Activated naive CD4-positive, alpha-beta T cell treated with anti-CD3 and anti-CD28 coated beads, Interleukin-2, amount 50 U/mL, for 24 hours (primary cell): ENCODE measurements around the gene CCDC57.
"Not testable (repeated sequence)": the region's sequence is repeated elsewhere in the genome, so short reads cannot be mapped to it uniquely, and the experiment has no call there.

Experiments used
- H3K27ac Mint-ChIP-seq: one replicate; pipeline ENCODE4 v1.8.0; 2021; ENCODE audit warnings: mild to moderate bottlenecking, mixed read lengths
- H3K27me3 Mint-ChIP-seq: one replicate; pipeline ENCODE4 v1.8.0; 2021; ENCODE audit warnings: mixed read lengths
- H3K36me3 Mint-ChIP-seq: one replicate; pipeline ENCODE4 v1.8.0; 2021; ENCODE audit warnings: mixed read lengths
- H3K4me1 Mint-ChIP-seq: one replicate; pipeline ENCODE4 v1.8.0; 2021; ENCODE audit warnings: mixed read lengths
- H3K4me3 Mint-ChIP-seq: one replicate; pipeline ENCODE4 v1.8.0; 2021; ENCODE audit warnings: mild to moderate bottlenecking, mixed read lengths
- H3K9me3 Mint-ChIP-seq: one replicate; pipeline ENCODE4 v1.8.0; 2021; ENCODE audit warnings: mixed read lengths

The CCDC57 gene

DNA sequence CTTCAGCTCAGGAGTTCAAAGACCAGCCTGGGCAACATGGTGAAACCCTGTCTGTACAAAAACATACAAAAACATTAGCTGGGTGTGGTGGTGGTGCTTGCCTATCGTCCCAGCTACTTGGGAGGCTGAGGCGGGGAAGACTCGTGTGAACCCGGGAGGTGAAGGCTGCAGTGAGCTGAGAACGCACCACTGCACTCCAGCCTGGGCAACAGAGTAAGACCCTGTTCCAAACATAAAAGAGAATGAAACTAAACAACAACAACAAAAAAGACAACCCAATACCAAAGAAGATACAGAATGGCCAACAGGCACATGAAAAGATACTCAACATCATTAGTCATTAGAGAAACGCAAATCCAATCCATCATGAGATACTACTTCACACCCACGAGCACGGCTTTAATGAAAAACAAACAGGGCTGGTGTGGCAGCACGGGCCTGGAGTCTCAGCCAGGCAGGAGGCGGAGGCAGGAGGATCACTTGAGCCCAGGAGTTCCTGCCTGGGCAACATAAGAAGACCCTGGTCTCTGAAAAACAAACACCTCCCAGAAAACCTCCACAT, 8.8 kb upstream of the CCDC57 start:
- Mint-ChIP-seq H3K27ac (peak overlapping the region; percentile 66), H3K27me3 (no peaks in the 10 kb centered on the region), H3K4me3 (no peak overlapping the region)

DNA sequence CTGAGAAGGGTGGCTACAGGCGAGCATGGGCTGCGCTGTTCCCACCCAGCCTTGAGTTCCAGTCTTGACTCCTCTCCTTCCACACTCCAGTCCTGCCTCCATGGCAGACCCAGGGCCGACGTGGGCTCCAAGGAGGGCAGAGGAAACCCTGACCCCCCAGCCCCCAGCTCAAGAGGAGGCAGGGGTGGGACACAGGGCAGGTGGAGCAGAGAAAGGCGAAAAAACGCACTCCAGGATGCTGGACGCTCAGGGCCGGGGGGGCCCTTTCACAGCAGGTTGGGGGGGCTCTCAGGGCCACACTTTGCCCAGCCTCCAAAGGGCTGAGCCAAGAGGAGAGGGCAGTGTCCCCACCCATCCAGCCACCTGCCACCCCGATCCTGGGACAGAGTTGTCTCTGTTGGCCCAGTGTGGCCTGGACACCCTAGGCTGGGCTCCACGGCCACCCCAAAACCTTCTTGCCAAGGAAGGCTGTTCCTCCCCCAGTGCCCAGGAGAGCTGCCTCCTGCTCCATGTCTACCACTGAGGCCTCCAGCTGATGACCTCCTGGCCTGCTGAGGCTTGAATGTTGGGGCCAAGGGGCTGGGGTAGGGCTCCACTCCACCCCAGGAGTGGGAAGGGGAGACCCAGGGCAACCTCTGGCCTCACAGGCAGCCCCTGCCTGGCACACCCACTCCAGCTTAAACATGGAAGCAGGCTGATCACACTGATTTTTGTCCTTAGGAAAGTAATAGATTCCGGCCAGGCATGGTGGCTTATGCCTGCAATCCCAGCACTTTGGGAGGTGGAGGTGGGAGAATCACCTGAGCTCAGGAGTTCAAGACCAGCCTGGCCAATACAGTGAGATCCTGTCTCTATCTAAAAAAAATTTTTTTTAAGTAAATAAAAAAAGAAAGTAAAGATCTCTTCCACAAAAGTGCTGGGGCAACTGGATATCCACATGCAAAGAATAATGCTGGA, 7.4 kb upstream of the CCDC57 start:
- H3K4me1 Mint-ChIP-seq = peaks cover 11% of the 10 kb centered on the region
- no peaks in the 10 kb centered on the region for H3K27me3 Mint-ChIP-seq
- H3K4me3 Mint-ChIP-seq = no peak overlapping the region
- no peaks in the 10 kb centered on the region for H3K36me3 Mint-ChIP-seq
- no peaks in the 10 kb centered on the region for H3K9me3 Mint-ChIP-seq
- no peak overlapping the region for H3K27ac Mint-ChIP-seq

More for the DNA sequence above, 8.8 kb upstream of the CCDC57 start:
- Mint-ChIP-seq H3K4me1 (peaks cover 2% of the 10 kb centered on the region), H3K9me3 (no peaks in the 10 kb centered on the region), H3K36me3 (no peaks in the 10 kb centered on the region)

DNA sequence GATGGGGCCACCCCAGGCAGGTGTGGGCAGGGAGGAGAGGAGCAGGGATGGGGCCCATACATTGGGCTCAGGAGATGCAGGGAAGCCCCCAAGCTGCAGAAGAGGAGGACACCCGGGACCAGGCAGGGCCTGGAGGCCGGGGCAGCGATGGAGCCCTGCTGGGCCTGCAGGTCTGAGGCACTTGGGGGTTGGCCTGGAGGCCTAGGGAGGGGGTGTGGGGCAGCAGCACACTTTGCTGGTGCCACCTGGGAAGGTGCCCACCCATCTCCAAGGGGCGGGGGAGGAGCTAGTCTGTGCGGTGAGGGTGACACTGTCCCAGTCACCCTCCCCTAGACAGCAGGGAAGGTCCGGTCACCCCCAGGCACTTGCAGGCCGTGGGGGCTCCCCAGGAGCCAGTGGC, 6.4 kb upstream of the CCDC57 start:
- Mint-ChIP-seq H3K36me3 (no peaks in the 10 kb centered on the region), H3K27me3 (no peaks in the 10 kb centered on the region), H3K4me3 (no peak overlapping the region), H3K4me1 (peaks cover 17% of the 10 kb centered on the region), H3K27ac (no peak overlapping the region), H3K9me3 (no peaks in the 10 kb centered on the region)

DNA sequence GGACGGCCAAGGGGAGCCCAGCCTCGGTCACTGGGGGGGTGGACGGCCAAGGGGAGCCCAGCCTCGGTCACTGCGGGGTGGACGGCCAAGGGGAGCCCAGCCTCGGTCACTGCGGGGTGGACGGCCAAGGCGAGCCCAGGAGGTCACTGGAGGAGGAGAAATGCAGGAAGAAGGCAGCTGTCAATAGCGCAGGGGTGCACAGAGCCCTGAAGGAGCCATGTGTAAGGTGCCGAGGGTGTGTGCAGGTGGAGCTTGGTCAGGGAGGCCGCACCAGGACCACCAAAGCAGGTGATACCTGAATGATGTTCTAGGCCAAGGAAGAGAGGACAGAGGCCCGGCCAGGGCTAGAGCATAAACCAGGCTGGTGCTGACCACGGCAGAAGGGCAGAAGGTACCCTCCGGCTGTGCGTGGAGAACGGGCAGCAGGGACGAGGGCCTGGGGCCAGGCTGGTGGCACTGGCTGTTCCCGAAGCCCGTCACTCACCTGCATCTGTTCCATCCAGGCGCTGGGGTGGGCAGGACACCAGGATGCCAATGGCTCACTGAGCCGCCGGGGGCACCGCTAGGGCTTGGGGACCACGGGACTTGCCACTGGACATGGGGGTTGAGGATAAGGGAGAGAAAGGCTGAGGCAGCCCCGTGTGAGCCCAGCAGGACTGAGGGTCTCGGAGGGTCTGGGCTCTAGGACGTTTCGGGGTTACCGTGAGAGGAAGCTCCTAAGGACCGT, 5.9 kb upstream of the CCDC57 start:
- Mint-ChIP-seq H3K27me3 (no peaks in the 10 kb centered on the region), H3K36me3 (no peaks in the 10 kb centered on the region), H3K27ac (no peak overlapping the region), H3K9me3 (no peaks in the 10 kb centered on the region), H3K4me1 (peaks cover 21% of the 10 kb centered on the region), H3K4me3 (no peak overlapping the region)

DNA sequence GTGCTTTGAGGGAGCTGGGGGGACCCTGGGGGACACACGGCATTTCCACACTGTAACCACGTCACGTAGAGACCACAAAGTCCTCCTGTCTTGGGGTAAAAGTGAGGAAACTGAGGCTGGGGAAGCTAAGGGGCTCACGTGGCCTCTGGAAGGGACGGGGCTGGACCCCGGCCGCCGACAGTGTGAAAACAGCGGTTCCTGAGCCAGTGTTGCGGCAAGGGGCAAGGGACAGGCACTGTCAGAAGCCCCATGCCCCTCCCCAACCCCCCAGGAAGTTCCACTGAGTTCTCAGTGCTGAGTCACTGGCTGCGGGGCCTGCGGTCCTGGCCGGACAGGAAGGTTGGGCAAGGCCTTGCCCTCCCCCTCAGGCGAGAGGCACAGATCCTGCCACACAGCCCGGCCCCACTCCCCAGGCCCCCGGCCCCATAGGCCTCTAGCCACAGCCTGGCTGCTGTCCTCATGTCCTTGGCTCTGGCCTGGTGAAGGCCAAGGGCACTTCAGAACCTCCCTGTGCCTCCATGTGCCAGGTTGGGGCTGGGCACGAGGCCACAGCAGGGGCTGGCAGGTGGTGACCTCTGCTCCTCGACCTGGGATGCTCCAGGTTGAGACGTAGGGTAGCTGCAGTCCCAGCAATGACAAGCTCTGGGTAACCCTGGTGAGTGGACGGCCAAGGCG, 5.0 kb upstream of the CCDC57 start:
- Mint-ChIP-seq H3K4me3 (no peak overlapping the region), H3K4me1 (peaks cover 23% of the 10 kb centered on the region), H3K36me3 (no peaks in the 10 kb centered on the region), H3K9me3 (no peaks in the 10 kb centered on the region), H3K27ac (no peak overlapping the region), H3K27me3 (no peaks in the 10 kb centered on the region)

DNA sequence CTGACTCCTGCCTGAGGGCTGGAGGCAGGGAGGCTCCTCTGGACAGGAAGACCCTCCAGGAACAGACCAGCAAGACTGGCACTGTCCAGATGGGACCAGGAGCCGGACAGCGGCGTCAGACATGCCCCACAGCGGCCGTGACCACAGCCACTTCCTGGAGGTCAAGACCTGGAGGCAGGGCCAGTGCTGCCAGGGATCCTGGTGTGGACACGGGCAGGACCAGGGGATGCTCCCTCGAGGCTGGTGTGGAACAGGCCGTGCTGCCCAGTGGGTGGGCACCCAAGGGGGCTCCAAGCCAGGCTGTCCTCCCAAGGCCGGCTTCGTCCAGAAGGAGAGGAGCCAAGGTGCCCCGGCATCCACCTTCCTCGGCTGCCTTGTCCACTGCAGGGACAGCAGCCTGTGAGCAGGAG, 4.5 kb upstream of the CCDC57 start:
- H3K27ac Mint-ChIP-seq = no peak overlapping the region
- H3K9me3 Mint-ChIP-seq = no peaks in the 10 kb centered on the region
- H3K36me3 Mint-ChIP-seq = no peaks in the 10 kb centered on the region
- peaks cover 23% of the 10 kb centered on the region for H3K4me1 Mint-ChIP-seq
- H3K4me3 Mint-ChIP-seq = no peak overlapping the region
- no peaks in the 10 kb centered on the region for H3K27me3 Mint-ChIP-seq

DNA sequence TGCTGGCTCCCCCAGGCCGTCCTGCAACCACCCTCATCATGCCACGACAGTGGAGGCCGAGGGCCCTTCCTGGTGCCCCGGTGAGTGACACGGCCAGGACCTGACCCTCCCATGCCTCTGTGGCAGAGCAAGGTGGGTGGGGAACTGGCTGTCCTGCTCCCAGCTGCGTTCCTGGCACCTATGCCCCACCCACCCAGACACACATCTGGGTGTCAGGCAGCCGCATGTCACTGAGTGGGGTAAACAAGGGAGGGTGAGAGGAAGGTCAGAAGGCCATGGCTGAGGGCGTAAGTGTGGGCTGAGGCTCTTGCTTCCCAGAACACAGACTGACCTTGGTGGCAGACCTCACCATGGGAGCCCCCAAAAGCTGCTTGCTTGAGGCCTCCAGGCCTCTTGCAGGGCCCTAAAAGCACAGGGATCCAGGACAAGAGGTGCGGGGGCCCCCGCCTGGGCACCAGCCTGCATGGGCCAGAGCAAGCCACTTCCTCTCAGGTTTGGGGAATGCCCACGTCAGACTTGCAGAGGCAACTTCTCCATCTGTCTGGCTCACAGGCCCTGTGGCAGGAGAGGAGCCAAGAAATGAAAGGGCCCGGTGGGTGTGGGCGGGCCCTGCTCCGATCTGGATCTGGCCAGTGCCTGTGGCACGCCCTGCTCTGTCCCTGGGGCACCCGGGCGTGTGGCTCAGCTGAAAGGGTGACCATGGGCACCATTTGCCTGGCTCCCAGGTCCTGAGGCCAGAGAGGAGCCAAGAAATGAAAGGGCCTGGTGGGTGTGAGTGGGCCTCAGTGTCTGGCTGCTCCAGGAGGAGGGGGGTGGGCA, 3.9 kb upstream of the CCDC57 start:
- peak overlapping the region; percentile 72 for H3K27ac Mint-ChIP-seq
- H3K27me3 Mint-ChIP-seq = no peaks in the 10 kb centered on the region
- H3K36me3 Mint-ChIP-seq = no peaks in the 10 kb centered on the region
- H3K9me3 Mint-ChIP-seq = no peaks in the 10 kb centered on the region
- no peak overlapping the region for H3K4me3 Mint-ChIP-seq
- H3K4me1 Mint-ChIP-seq = peaks cover 29% of the 10 kb centered on the region

DNA sequence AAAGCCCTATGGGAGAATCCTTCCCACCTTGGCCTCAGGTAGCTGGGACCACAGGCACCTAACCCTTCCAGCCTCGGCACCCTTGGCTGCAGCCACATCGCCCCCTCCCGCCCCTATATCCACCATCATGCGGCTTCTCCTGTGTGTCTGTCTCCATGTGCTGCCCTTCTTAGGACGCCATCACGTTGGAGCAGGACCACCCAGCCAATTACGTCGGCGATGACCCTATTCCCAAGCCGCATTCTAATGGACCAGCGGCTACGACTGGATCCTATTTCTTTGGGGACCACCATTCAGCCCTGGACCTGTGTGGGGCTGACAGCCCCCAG, 3.3 kb upstream of the CCDC57 start:
- Mint-ChIP-seq H3K27ac (peak overlapping the region; percentile 72), H3K27me3 (no peaks in the 10 kb centered on the region), H3K36me3 (no peaks in the 10 kb centered on the region), H3K4me3 (no peak overlapping the region), H3K4me1 (peaks cover 31% of the 10 kb centered on the region), H3K9me3 (no peaks in the 10 kb centered on the region)

DNA sequence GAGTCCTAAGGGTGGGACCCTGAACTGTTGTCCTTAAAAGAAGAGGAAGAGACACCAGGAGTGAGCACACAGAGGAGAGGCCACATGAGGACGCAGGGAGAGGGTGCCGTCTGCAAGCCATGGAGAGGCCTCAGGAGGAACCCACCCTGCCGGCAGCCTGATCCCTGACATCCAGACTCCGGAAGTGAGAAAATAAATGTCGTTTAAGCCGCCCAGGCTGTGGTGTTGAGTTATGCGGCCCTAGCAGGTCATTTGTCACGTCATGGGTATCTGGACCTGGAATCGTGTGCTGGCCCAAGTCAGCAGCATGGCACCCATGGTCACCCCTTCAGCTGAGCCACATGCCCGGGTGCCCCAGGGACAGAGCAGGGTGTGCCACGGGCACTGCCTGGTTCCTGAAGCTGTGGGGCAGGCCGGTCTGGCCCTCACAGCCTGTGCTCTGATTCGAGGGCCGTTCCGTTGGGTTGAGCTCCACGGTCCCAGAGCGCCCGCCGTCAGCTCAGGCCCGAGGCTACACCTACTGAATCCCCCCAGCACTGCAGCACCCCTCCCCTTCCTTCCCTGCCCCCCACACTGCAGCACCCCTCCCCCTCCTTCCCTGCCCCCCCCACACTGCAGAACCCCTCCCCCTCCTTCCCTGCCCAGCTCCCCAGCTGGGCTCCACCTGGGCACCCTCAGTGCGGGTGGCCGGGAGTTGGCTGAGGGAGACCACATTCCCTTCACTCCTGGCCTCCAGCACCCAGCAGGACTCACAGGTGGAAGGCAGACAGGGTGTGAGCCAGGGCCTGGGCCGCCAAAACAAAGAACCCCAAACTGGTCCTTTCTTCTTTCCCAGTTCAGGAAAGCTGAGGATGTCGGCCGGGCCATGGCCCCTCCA, 2.7 kb upstream of the CCDC57 start:
- H3K4me3 Mint-ChIP-seq = no peak overlapping the region
- no peaks in the 10 kb centered on the region for H3K36me3 Mint-ChIP-seq
- no peaks in the 10 kb centered on the region for H3K27me3 Mint-ChIP-seq
- H3K9me3 Mint-ChIP-seq = no peaks in the 10 kb centered on the region
- H3K4me1 Mint-ChIP-seq = peaks cover 31% of the 10 kb centered on the region
- peak overlapping the region; percentile 72 for H3K27ac Mint-ChIP-seq

DNA sequence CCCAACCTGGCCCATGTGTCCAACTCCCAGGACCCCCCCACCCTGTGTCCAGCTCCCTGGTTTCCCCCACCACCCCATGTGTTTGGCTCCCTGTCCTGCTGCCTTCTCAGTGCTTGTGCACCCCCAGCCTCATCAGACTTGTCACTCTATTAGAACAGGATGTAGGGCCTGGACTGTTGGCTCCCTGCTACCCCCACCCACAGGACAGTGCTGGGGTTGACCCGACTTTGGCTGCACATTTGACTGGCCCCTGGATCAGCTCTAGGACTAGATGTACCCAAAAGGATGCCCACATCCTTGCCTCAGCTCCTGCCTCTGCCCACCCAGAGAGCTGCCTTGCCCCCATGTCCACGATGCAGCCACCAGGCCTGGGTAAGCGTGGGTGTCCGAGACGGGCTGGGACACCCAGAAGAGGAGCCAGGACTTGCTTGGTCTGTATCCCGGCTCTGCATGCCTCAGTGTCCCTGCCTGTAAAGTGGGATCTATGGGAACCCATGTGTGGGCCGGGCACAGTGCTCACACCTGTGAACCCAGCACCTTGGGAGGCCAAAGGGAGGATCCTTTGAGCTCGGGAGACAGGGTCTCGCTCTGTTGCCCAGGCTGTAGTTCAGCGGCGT, 1.5 kb upstream of the CCDC57 start:
- Mint-ChIP-seq H3K36me3 (no peaks in the 10 kb centered on the region), H3K4me1 (peaks cover 37% of the 10 kb centered on the region), H3K27ac (no peak overlapping the region)

DNA sequence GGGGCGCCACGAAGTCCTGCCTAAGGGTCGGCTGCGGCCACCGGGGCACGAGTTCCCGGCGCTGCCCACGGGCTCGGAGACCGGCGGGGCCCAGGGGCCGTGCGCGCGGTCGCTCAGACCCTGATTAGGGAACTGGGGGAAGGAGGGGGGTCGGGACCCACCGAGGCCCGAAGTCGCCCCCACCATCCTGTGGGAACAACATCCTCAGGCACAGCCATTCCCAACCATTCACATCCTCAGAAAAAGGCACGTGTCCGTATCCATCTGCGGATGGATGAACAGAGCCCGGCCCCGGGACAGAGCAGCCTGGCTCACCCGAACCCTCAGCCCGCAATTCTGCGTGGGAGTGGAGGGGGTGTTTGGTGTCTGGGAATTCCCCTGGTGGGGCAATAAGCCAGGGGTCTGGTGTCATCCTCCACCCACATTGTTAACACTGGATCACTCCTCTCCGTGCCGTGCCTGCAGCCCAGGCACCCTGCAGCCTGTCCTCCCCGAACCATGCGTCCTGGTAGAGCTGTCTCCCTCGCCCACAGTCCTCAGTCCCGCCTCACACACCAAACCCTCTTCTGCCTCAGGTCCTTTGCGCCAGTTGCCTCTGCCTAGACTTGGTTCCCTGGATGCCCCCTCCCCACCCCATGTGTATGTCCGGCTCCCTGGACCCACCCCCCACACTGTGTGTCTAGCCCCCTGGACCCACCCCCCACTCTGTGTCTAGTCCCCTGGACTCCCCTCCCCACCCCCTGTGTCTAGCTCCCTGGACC, 789 bp upstream of the CCDC57 start:
- Mint-ChIP-seq H3K36me3 (no peaks in the 10 kb centered on the region), H3K27me3 (no peaks in the 10 kb centered on the region), H3K4me1 (peaks cover 42% of the 10 kb centered on the region), H3K27ac (peak overlapping the region; percentile 95), H3K9me3 (no peaks in the 10 kb centered on the region), H3K4me3 (peak overlapping the region; percentile 81)

More for the DNA sequence above, 1.5 kb upstream of the CCDC57 start:
- no peaks in the 10 kb centered on the region for H3K27me3 Mint-ChIP-seq
- no peaks in the 10 kb centered on the region for H3K9me3 Mint-ChIP-seq
- H3K4me3 Mint-ChIP-seq = peak overlapping the region; percentile 27

DNA sequence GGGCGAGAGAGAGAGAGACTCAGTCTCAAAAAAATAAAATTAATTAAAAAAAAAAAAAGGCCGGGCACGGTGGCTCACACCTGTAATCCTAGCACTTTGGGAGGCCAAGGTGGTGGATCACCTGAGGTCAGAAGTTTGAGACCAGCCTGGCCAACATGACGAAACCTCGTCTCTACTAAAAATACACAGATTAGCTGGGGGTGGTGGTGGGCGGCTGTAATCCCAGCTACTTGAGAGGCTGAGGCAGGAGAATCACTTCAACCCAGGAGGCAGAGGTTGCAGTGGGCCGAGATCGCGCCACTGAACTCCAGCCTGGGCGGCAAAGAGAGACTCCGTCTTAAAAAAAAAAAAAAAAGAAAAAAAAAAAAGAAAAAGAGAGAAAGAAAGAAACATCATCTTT, 2.0 kb downstream of the CCDC57 start:
- H3K36me3 Mint-ChIP-seq, H3K9me3 Mint-ChIP-seq, H3K27me3 Mint-ChIP-seq, H3K4me3 Mint-ChIP-seq, H3K27ac Mint-ChIP-seq: not testable (repeated sequence)
- peaks cover 51% of the 10 kb centered on the region for H3K4me1 Mint-ChIP-seq

DNA sequence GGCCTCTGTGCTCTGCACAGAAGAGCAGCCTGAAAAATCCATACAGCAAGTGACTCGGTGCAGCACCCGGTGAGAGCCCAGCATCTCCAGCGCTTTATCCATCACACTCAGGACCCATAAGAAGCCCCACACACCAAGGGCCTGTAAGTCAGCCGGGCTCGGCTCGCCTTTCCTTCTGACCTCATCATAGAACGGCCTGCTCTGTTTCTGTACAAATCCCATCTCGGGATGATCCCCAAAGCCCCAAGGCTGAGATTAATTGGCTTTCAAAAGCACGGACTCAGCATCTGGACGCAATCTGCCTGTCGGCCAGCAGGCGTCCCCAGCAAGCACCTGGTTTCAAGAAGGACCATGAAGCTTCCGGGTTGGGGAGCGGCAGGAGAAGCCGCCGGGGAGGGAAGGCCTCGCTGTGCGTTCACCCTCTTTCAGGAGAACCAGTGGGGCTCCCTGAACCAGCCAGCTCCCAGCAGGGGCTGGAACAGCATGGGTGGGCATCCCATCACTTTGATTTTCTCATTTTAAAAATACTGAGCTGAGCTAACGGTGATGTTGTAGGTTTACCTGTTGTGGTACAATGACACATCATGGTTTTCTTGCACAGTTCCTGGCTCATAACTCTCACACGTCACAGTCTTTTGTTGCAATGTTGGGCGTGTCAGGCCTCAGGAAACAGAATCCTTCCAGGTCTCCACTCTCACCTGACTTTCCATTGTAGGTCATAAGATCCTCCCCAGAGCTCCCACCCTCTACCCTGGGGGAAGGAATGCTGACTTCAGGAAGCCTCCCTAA, 6.7 kb downstream of the CCDC57 start:
- H3K4me1 Mint-ChIP-seq = peaks cover 59% of the 10 kb centered on the region
- H3K27me3 Mint-ChIP-seq = no peaks in the 10 kb centered on the region
- H3K36me3 Mint-ChIP-seq = no peaks in the 10 kb centered on the region
- H3K4me3 Mint-ChIP-seq = peak overlapping the region; percentile 60
- no peaks in the 10 kb centered on the region for H3K9me3 Mint-ChIP-seq
- H3K27ac Mint-ChIP-seq = peak overlapping the region; percentile 74
